HG02571 (cell line): ENCODE measurements around the gene VSTM4.

ENCODE experiments used
- ATAC-seq: cut with Tn5 transposase; IDR thresholded peaks from one replicate; pipeline ENCODE4 v1.9.1; 2021; ENCODE audit warnings: mild to moderate bottlenecking, moderate library complexity; ENCODE audit not compliant: unreplicated experiment

Gene VSTM4

GRCh38 chr10:49049660-49050059 is 65.7 kb downstream of the VSTM4 start:
- no peak for ATAC-seq

GRCh38 chr10:49047128-49047639 is 68.1 kb downstream of the VSTM4 start:
- no peak for ATAC-seq

GRCh38 chr10:49044293-49045193 is 70.8 kb downstream of the VSTM4 start:
- ATAC-seq, result no peak

GRCh38 chr10:49040601-49041000 is 74.7 kb downstream of the VSTM4 start:
- ATAC-seq, result no peak

DNA sequence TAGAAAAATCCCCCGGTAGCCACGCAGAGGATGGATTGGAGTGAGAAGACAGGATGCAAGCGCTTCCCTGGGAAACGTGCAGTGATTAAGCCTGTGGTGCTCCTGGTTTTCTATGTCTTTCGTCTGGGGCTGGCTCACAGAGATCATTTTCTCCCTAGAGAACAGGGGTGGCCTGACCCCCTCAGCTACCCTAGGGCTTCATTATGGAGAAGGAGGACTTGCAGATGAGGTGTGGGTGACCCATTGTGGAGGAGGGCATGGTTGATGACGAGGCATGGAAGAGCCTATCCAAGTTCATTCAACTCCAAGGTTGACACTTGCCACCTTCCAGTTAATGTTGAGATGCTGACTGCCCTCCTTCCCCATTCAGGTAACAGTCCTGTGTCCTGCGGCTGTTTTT is 75.9 kb downstream of the VSTM4 start:
- ATAC-seq, result no peak

GRCh38 chr10:49038711-49039110 is 76.6 kb downstream of the VSTM4 start:
- ATAC-seq, result no peak

- no peak for ATAC-seq
These were observed 78.1 kb downstream of the VSTM4 start for GRCh38 chr10:49037187-49037586.

- ATAC-seq, result no peak
These were observed 78.7 kb downstream of the VSTM4 start for GRCh38 chr10:49036638-49037037.

GRCh38 chr10:49035920-49036319 is 79.4 kb downstream of the VSTM4 start:
- ATAC-seq, result no peak

DNA sequence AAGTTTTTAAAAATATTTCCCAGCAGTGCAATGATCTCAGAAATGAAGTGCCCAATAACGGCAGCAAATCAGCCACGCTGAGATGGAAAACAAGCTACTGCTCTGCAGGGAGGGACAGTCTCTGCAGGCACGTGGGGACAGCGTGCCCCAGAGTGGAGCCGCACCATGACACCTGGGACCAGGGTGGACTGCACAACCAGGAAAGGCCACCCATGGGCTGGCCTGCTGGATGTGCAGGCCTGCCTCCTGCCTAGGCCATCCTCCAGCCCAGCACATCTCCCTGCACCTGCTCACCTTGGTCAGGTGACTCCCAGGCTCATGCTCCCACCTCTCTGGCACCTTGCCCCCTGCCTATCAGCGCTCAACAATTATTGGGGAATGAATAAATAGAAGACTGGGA is 80.4 kb downstream of the VSTM4 start:
- ATAC-seq, result no peak

GRCh38 chr10:49033939-49034338 is 81.4 kb downstream of the VSTM4 start:
- ATAC-seq, result no peak

DNA sequence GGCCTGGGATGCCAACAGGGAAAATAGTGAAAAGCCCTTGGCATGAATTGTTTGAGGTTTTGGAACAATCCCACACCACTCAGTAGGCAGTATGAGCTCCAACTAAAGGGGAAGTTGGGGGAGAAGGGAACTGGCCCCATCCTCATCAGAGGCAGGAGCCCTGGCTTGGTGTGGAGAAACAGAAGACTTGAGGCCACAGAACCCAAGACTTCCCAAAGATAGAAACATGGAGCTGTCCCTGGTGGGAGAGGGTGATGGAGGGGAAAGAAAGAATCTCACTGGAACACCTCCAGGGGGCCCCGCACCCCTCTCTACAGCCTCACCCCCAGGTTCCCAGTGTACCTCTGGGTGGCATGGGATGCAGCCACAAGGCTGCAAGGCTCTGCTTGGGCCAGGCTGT is 85.7 kb downstream of the VSTM4 start:
- no peak for ATAC-seq

DNA sequence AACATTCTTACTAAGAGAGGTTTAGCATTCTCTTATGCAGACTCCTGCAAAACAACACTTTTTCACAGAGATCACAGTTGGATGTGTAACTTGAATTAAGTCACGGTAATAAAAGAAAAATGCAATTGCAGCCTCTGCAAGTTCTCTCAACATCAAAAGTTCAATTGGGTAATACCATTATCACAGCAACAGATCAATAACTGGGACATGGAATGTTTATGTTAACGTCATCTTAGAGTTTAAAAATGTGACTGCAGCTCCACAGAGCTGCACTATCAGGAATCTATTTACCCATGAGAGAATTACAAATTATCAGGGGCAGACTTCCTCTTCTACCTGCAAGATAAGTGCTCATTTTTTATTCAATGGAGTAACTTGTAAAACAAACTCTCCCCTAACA is 86.7 kb downstream of the VSTM4 start:
- no peak for ATAC-seq

DNA sequence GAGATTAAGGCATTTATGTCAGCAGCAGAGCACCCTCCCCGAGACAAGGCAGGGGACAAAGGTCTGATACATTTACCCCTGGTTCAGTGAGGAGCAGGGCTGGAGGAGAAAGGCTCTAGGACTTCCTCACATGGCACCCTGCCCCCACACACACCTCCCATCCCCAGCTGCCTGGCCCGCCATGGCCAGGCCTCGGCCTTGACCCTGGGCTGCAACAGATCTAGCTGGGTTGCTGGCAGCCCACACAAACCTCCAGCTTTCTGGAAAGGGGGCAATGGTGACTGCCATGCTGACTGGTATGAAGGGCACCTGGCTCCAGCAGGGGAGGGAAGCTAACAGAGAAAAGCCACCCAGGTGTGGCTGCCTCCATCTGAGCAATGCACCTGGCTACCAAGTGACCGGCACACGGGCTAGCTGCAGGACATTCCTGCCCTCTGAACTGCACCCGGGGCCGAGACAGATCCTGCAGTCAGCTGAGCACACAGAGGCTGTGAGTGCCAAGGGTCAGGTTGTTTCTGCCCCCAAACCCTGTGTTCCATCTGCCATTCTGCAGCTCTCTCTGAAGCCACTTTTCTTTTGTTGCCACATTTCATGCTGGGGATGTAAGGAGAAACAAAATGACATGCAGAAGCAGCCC is 89.9 kb downstream of the VSTM4 start:
- ATAC-seq, result no peak

DNA sequence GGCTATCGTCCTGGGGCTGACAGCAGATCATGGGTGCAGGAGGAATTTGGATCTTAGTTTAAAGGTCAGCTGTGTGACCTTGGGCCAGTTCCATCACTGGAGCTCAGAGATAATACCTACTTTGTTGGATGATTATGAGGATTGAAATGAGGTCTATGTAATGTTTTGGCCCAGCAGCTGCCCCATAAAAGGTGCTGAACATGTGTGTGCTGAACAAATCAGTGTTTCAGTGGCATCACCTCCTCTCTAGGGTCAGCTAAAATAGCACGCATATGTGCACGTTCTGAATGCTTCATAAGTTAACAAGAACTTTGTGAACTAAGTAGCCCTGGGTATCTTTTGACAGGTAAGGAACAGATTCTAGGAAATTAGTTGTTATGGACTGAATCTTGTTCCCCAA is 90.8 kb downstream of the VSTM4 start:
- ATAC-seq, result no peak

DNA sequence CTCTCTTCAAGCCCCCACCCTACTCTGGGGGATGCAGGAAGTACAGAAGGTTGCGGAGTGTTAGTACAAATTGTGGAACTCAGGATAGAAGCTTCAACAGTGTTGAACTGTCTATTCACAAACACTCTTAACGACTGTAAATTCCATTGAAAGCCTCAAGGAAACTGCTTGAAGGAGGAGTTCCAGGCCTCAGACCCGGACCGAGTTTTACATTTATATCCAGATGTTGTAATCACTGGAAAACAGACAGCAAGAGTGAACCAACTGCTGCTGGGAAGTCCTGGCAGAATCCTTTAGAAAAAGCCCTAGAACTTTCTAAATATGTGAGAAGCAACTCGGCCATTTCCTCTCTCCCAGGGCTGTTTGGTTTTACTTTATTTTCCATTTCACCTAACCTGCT is 91.6 kb downstream of the VSTM4 start:
- no peak for ATAC-seq

DNA sequence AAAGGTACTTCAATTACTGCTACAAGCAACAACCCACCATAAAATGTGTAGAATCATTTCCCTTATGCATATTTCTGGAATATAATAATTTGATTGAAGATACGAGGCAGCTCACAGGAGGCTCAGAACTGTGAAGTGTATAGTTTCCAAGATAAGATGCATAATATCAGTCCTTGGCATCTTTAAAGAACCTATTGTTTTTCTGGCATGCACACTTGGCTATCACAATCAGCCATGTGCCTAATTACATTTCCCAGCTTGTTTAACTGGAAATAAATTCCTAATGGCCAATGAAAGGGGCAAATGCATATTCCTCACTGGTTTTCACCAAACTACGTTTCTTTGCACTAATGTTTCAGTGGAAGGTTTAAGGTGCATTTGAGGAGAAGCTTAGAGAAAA is 92.3 kb downstream of the VSTM4 start:
- no peak for ATAC-seq

GRCh38 chr10:49021685-49022084 is 93.6 kb downstream of the VSTM4 start:
- no peak for ATAC-seq

- ATAC-seq, result no peak
These were observed 99.6 kb downstream of the VSTM4 start for GRCh38 chr10:49015700-49016099.

GRCh38 chr10:49012603-49013002 is 102.7 kb downstream of the VSTM4 start:
- no peak for ATAC-seq

- ATAC-seq, result no peak
These were observed 103.6 kb downstream of the VSTM4 start for GRCh38 chr10:49011756-49012155.

DNA sequence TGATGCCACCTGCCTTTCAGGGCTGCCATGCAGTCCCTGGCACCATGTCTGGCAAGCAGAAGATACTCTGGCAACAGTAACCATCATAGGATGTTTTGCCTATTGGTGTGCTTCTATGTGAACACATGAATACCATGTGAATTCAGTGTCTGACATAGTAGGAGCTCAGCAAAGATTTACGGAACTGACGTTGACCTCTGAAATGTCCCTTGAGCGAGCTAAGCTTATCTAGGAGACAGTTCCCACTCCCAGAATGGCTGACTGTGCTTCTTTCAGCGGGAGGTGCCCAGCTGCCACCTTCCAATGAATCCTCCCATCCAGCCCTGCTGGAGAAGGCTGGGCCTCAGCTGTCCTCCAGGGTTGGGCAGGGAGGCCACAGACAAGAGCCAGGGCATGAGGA is 104.5 kb downstream of the VSTM4 start:
- no peak for ATAC-seq
